Epithelial cell of alveolus of lung (primary cell): ENCODE data around the gene CCDC43. TPM values are rescaled to one million over a fixed set of nuclear protein-coding genes. Genes with fewer than 3 reads are reported as not detected.

Experiments
- total RNA-seq: library from RNA; depleted of rRNA; stranded (reverse); fragments of >200 nt; gene quantifications from 2 replicates; pipeline ENCODE4 v1.2.1, GENCODE V29; 2015

Gene CCDC43
- total RNA-seq = 20.6 and 21.2 TPM in 2 replicates

GRCh38 chr17:44689477-44690217 lies at the start of gene CCDC43:
Gene CCDC43, minus strand, starts transcription at chr17:44689776. Its CDS starts 23 bp downstream, at chr17:44689753.

GRCh38 chr17:44708401-44709263 lies 19.1 kb upstream of the CCDC43 start, which contains the start of gene DBF4B:
Gene DBF4B, plus strand, starts transcription at chr17:44708665. Its CDS starts 156 bp downstream, at chr17:44708821.

GRCh38 chr17:44655983-44656710 lies 33.4 kb downstream of the CCDC43 start, which contains the start of gene MEIOC:
Gene MEIOC, plus strand, starts transcription at chr17:44656468. Its CDS starts 146 bp downstream, at chr17:44656614.

Other genes with a start within 250 kb of the CCDC43 start
- 11.8 and 27.1 TPM in 2 replicates for gene GPATCH8, start 186.4 kb downstream of the CCDC43 start, total RNA-seq
- 19.4 and 32.3 TPM in 2 replicates for gene FZD2, start 132.3 kb downstream of the CCDC43 start, total RNA-seq
- 0.13 TPM in 1 of 2 replicates, not detected in the other for gene MEIOC, start 33.3 kb downstream of the CCDC43 start, total RNA-seq
- gene DBF4B, start 18.9 kb upstream of the CCDC43 start, total RNA-seq = 6.1 and 8.2 TPM in 2 replicates
- under 0.01 and 0.64 TPM in 2 replicates for gene ADAM11, start 69.2 kb upstream of the CCDC43 start, total RNA-seq
- gene GJC1, start 140.5 kb upstream of the CCDC43 start, total RNA-seq = 23.2 and 29.0 TPM in 2 replicates
- gene HIGD1B, start 158.1 kb upstream of the CCDC43 start, total RNA-seq = not detected in 2 replicates
- 70.3 and 76.9 TPM in 2 replicates for gene EFTUD2, start 209.7 kb upstream of the CCDC43 start, total RNA-seq
- gene GFAP, start 225.7 kb upstream of the CCDC43 start, total RNA-seq = 0.08 and 0.26 TPM in 2 replicates